GM18511 (cell line): ENCODE results near the gene AHSA1.

Source experiments
- ATAC-seq: cut with Tn5 transposase; IDR thresholded peaks from one replicate; pipeline ENCODE4 v1.9.1; 2021; ENCODE audit warnings: mild to moderate bottlenecking, moderate library complexity; ENCODE audit not compliant: unreplicated experiment

The AHSA1 gene

GRCh38 chr14:77470224-77470870 is 12.5 kb downstream of the AHSA1 start:
- ATAC-seq = no peak

GRCh38 chr14:77473921-77474320 is 16.0 kb downstream of the AHSA1 start:
- no peak for ATAC-seq

- no peak for ATAC-seq
These were observed 16.7 kb downstream of the AHSA1 start for GRCh38 chr14:77474479-77475177.

GRCh38 chr14:77475432-77476115 is 17.7 kb downstream of the AHSA1 start:
- ATAC-seq = no peak

- ATAC-seq = no peak
These were observed 20.1 kb downstream of the AHSA1 start for GRCh38 chr14:77478029-77478428.

- ATAC-seq = peak; percentile 90
These were observed 20.9 kb downstream of the AHSA1 start for GRCh38 chr14:77478796-77479195.

GRCh38 chr14:77482422-77482821 is 24.5 kb downstream of the AHSA1 start:
- ATAC-seq = no peak

- no peak for ATAC-seq
These were observed 27.4 kb downstream of the AHSA1 start for GRCh38 chr14:77485256-77485655.

GRCh38 chr14:77485901-77486678 is 28.2 kb downstream of the AHSA1 start:
- ATAC-seq = no peak

- ATAC-seq = no peak
These were observed 30.7 kb downstream of the AHSA1 start for GRCh38 chr14:77488558-77488957.

GRCh38 chr14:77489041-77489440 is 31.1 kb downstream of the AHSA1 start:
- ATAC-seq = no peak

- ATAC-seq = no peak
These were observed 32.6 kb downstream of the AHSA1 start for GRCh38 chr14:77490347-77490986.

GRCh38 chr14:77491056-77491455 is 33.2 kb downstream of the AHSA1 start:
- no peak for ATAC-seq

- ATAC-seq = no peak
These were observed 37.4 kb downstream of the AHSA1 start for GRCh38 chr14:77495334-77495733.

GRCh38 chr14:77498120-77498979 is 40.5 kb downstream of the AHSA1 start, which contains the start of gene ISM2:
ISM2 (minus strand) TSS chr14:77498816; CDS start chr14:77498793, 23 bp downstream.
- ATAC-seq = peak; percentile 72

GRCh38 chr14:77498984-77499527 is 41.2 kb downstream of the AHSA1 start:
- peak; percentile 38 for ATAC-seq

- no peak for ATAC-seq
These were observed 44.4 kb downstream of the AHSA1 start for GRCh38 chr14:77502109-77502782.

- no peak for ATAC-seq
These were observed 45.2 kb downstream of the AHSA1 start for GRCh38 chr14:77503138-77503537.

- ATAC-seq = no peak
These were observed 47.1 kb downstream of the AHSA1 start for GRCh38 chr14:77505031-77505430.
